ENCODE results near the gene YBX3.

- TF ChIP-seq CTCF (IDR thresholded peaks at IDR 0.05) (no peak), POLR2A (IDR thresholded peaks at IDR 0.05) (no peak), POLR2AphosphoS5 (IDR thresholded peaks at IDR 0.05) (no peak)
Measured at GRCh38 chr12:10663869-10664268, 59.3 kb downstream of the YBX3 start.
